GM10847 (cell line): ENCODE results near the gene HECTD2.
A peak's percentile ranks its signal among the peaks of the same experiment; 100 is the strongest.

Experiments
- POLR2A ChIP-seq: IDR thresholded peaks from 2 replicates; pipeline ENCODE4 v1.6.1; 2011; ENCODE audit not compliant: insufficient read length; ENCODE audit errors: extremely low read depth

HECTD2 gene, protein sequence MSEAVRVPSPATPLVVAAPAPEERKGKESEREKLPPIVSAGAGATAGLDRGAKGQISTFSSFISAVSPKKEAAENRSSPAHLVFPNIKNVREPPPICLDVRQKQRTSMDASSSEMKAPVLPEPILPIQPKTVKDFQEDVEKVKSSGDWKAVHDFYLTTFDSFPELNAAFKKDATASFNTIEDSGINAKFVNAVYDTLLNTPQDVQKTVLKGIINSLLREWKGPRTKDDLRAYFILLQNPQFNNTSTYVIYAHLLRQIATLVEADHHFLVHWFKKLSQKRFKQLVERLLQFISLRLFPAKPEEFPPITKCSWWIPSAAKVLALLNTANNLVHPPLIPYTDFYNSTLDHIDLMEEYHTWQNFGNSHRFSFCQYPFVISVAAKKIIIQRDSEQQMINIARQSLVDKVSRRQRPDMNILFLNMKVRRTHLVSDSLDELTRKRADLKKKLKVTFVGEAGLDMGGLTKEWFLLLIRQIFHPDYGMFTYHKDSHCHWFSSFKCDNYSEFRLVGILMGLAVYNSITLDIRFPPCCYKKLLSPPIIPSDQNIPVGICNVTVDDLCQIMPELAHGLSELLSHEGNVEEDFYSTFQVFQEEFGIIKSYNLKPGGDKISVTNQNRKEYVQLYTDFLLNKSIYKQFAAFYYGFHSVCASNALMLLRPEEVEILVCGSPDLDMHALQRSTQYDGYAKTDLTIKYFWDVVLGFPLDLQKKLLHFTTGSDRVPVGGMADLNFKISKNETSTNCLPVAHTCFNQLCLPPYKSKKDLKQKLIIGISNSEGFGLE

DNA sequence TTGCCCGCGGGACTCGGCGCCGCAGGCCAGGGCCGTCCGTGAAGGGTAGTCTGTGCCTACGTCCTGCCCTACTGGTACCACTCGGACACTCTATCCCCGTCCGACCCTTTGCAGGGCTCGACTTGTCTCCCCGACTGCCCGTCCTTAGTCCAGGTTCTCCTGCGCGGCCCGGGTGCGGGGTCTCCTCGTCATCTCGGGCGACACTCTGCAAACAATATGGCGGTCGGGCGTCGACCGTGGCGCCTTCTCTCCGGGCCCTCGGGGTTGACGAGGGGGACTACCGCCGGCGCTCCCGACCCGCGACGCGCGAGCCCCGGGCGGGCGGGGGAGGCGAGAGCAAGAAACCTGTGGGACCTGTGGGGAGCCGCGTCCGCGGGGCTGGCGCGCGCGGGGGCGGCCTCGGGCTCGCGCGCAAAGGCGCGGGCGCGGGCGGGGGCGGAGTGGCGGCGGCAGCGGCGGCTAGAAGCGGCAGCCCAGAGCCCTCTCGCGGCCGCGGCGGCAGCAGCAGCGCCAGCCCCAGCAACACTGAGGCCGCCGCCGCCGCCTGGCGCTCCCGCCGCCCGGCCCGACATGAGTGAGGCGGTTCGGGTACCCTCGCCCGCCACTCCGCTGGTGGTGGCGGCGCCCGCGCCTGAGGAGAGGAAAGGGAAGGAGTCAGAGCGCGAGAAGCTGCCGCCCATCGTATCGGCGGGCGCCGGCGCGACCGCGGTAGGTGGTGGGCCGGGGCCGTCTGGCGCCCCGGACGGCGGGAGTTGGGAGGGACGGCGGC is at the start of gene HECTD2:
Gene HECTD2, plus strand, starts transcription at position 476 of the 769 bp plus-strand sequence. Its CDS starts 95 bp downstream, at position 571.
- TF ChIP-seq POLR2A, result peak; percentile 37

DNA sequence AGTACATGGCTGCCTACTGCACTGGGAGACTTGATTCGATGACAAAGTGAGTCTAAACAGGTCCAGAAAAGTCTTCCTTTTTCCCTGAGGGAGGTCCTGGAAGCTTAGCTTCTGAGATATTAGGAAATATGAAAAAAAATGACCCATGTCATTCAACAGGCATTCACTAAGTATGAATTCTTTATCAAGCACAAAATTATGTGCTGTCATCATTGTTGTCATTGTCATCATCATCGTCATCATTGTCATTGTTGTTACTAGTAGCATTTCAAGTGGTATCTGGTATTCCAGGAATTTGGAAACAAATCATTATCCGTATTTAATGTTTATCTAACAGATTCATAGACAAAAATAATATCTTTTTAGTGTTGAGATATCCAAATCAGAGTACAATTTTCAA is 49.7 kb upstream of the HECTD2 start:
- no peak for TF ChIP-seq POLR2A

DNA sequence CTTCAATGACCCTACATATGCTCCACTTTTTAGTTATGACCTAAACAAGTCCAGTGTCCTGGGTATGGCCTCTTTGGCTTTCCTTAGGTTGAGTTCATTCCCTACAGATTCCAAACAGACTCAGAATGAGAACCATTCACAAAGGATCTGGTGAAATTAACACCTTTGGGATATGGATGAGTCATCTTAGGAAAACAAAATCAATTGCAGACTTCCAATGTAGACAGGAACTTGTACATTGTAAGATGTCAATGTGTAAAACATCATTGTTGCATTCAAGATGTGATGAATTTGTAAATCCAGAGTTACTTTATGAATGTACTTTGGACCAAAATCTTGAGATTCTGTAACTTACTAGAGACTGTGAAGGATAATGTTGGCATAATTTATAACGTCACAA is 43.4 kb upstream of the HECTD2 start:
- no peak for TF ChIP-seq POLR2A

DNA sequence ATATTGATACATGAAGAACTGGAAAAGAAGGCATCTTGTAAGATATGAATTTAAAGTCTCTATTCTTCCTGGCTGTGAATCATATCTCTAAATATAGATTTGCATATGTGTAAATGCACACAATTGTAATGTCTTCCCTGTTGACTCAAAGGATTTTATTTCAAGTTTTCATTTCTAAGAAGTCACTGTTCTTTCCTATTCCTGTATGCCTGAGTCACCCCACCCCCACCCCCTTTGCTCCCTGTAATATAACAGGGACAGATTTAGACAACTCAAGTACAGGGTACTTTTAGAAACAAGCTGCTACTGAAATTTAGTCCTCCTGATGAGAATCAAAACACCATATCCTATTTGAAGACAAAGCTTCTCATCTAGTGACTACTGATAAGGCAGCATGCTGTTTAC is 43.0 kb upstream of the HECTD2 start:
- TF ChIP-seq POLR2A, result no peak

DNA sequence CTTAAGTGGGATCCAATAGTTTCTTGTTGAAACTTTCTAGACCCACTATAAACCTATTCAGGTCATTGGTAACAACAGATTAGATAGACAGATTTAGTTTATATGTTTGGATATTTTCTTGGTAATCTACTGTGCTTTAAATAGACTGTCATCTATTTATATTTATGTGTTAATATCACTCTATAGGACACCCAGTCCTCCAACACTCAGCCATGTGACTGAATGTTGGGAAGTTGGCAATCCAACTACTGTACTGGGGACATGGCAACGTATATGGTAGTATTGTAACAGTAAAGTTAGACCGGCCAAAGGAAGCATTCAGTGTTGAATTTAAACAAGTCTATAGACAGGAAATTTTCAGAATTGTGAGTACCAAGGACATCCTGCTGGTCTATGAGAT is 42.6 kb upstream of the HECTD2 start:
- no peak for TF ChIP-seq POLR2A

DNA sequence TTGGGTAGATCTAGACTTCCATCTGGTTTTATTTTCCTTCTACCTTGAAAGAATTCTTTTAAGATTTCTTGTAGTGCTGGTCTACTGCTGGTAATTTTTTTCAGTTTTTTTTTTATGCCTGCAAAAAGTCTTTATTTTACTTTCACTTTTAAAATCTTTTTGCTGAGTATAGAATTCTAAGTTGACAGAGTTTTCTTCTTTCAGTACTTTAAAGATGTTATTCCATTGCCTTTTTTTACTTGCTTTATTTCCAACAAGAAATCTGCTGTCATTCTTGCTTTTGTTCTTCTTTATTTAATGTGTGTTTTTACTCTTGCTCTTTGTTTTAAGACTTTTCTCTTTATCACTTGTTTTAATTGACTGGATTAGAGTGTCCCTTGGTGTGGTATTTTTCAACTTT is 36.1 kb upstream of the HECTD2 start:
- no peak for TF ChIP-seq POLR2A

DNA sequence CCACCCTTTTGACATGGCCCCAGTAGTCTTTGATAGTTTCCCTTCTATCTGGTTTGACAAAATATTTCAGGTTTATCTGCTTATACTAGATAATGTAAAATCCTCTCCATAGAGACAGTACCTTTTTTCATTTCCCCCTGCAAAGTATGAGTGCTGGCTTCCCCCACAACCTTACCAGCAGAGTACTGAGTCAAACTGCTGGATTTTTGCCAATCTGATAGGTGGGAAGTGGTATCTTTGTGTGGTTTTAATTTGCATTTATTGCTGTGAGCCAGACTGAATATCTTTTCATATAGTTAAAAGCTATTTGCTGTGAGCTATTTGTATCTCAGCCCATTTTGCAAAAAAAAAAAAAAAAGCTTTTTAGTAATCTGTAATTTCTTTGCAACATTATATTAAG is 32.1 kb upstream of the HECTD2 start:
- no peak for TF ChIP-seq POLR2A

DNA sequence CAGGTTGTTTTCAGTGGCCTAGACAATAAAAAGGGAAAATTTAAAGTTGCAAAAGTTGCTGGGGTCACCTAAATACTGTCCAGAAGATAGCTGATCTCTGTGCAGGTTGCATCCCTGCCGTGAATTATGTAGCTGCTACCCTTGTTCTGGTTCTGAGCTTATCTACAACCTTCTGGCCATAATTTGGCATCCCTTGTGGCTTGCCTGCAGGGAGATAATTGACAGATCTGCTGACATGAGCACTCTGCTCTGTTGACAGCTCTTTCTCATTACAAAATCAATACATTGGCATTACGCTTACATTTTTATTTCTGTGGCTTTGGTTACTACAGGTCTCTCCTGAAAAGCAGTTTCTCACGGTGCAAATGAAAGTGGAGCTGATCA is 29.3 kb upstream of the HECTD2 start:
- no peak for TF ChIP-seq POLR2A

DNA sequence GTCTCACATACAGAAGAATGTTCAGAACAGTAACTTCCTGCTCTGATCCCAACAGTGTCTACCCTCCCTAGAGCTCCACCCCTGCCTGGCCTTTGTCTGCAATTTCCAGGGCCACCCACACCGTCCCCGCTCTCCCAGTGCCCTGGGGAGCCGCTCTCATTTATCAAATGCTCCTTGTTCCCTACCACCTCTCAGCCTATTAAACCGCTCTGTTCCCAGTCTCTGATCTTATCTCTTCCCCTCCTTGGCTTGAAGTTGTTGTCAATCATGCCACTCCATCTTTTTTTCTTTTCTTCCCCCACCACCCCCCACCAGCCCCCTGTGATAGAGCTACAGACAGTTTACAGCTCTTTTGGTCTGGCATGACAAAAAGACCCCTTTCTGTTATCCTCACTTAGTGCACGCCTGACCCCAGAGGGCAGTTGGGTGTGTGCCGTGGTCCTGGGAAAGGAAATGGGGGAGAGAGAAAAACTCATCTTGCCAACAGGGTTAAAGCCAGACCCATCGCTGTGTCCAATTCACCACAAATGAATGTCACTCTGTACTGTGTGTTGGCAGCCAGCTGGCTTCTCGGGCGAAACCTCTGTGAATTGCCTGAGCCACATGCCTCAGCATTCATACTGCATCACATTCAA is 28.8 kb upstream of the HECTD2 start:
- no peak for TF ChIP-seq POLR2A

DNA sequence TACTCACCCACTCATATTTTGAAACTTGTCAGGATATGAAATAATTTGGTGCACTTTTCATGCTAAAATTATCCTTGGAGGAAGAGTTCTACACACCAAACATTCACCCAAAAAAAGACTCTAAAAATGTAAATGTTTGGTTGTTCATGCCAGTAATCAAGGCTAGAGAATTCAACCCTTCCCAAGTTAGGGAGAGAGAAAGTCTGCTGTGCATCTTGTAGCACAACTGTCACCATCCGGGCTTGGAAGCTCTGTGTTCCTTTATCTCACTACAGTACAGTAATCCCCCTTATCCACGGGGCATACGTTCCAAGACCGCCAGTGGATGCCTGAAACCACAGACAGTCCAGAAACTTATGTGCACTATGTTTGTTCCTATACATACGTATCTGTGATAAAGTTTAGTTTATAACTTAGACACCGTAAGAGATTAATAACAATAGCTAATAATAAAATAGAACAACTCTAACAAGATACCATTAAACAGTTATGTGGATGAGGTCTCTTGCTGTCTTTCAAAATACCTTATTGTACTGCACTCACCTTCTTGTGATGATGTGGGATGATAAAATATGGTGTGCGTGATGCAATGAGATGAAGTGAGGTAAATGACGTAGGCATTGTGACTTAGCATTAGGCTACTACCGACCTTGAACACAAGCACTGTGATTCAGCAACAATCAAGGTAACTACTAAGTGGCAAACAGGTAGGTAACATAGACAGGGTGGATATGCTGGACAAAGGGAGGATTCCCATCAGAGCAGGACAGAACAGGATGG is 24.6 kb upstream of the HECTD2 start:
- TF ChIP-seq POLR2A, result no peak

DNA sequence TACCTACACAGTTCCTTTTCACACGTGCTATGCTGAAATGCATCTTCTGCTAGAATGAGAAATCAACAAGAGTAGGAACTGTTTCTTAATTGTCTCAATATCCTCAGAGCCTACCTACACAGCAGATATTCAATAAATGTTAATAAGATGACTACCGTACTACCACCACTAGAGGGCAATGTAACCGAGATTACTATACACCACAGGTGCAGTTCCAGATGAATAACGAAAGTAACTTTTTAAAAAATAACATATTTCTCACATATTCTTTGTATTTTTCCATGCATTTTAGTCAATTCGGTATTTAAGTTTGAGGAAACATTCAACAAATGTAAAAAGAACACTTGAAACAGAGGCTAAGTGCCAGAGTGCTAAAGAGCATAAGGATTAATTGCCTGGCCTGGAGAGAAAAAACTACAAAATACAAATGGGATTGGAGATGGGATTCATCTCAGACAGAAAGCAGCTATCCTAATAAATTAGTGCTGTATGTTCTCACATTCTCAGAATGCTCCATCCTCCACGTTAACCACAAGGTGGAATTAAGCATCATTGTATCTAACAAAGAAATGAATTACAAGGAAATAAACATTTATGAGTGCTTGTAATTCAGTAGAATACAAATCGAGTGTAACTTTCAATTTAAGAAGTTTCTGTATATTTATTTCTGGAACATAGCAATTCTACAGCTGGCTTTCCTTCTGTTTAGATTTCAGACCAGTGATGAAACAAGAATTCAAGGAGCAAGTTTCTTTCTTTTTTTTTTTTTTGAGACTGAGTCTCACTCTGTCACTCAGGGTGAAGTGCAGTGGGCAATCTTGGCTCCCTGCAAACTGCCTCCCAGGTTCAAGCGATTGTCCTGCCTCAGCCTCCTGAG is 20.3 kb upstream of the HECTD2 start:
- TF ChIP-seq POLR2A, result no peak

DNA sequence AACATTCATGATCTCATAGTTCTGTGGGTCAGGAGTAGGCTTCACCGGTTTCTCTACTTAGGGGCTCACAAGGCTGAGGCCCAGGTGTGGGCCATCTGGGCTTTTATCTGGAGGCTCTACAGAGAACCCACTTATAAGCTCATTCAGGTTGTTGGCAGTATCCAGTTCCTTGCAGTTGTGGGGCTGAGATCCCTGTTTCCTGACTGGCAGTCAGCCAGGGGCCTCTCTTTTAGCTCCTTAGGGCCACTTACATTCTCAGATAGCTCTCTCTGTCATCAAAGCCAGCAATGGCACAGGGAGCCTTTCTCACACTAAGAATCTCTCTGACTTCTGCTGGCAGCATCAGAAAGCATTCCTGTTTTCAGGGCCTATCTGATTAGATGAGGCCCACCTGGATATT is 18.2 kb upstream of the HECTD2 start:
- no peak for TF ChIP-seq POLR2A

DNA sequence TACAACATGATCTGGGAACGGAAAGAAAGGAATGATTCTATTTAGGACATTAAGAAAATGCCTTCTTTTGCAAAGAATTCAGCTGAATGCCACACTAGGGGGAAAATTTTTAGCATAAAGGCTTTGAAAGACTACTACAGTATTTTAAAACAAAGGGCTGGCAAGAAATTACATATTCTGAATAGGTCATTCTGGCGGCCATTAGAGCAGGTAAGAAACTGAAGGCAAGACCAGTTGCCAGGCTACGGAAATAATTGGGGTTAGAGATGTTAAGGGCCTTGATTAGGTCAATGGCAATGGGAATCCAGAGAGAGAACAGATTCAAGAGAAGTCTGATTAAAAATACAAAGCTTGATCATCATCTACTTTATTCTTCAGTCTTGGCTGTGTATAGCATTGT is 3.8 kb upstream of the HECTD2 start:
- no peak for TF ChIP-seq POLR2A

DNA sequence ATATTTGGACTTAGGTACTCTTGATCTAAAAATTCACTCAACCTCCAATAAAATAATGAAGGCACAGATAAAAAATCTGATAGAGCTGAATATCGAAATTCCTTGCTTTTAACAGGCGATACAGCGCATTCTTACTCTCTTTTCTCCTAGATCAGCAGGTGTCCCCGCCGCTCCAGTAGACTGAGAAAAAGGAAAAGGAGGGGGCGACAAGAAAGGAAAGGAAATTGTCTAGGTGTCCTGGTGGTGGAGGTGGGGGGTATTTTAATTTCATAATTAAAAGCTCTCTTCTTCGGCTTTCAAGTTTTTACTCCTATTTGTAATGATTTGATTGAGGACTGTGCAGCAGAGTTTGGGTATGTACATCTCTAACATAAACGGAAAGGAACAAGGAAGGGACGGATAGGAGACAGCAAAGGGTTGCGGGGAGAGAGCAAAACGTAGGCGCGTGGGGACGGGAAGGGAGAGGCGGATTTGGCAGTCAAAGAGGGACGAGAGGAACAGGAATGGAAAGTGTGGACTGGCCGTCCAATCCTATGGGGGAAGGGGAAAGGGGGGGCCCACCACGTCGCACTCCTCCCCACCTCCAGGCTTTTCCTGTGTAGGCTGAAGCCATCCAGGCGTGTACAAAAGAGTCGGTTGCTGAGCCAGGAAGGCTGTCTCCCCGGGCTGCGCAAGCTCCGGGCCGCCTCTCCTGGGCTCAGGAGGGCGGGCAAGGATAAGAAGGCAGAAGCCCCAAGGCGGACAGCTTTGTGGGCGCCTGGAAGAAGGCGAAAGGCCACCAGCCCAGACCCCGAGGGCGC is 875 bp upstream of the HECTD2 start:
- TF ChIP-seq POLR2A, result no peak
